Measurements from ENCODE around the gene ZBTB39. TPM values are rescaled to one million over a fixed set of nuclear protein-coding genes. Genes with fewer than 3 reads are reported as not detected.
A peak's percentile ranks its signal among the peaks of the same experiment; 100 is the strongest.
"Not testable (repeated sequence)": the region's sequence is repeated elsewhere in the genome, so short reads cannot be mapped to it uniquely, and the experiment has no call there.

Gene ZBTB39
- total and polyA plus RNA-seq, 10 donors, result 1.7 to 15.7 (median 10.8) TPM

- intact Hi-C loops (cut with DNase I; ENCODE audit: low total_unique reads), result loop anchor here (5.0 kb wide), 1 partner anchor 150 kb away; no protein-coding TSS in a partner anchor
- no peak for TF ChIP-seq POLR2A (IDR thresholded peaks at IDR 0.05)
- no peak for TF ChIP-seq POLR2AphosphoS5 (IDR thresholded peaks at IDR 0.05)
- no peak for TF ChIP-seq CTCF (IDR thresholded peaks at IDR 0.05 in 8 of 11, conservative IDR thresholded peaks at IDR 0.05 in 3 of 11)
- peak overlapping the region in 1 of 8 donors; percentile 39 for H3K4me3 ChIP-seq
Measured at GRCh38 chr12:56987011-56987410, 19.3 kb downstream of the ZBTB39 start.

GRCh38 chr12:56985714-56986113, 20.6 kb downstream of the ZBTB39 start:
- WGBS, 5 donors, result 67 to 89% (median 81%) methylated on average over 2 to 5 of the region's 6 CpGs
- H3K27ac ChIP-seq; H3K36me3 ChIP-seq; H3K27me3 ChIP-seq (replicated peaks in 1 of 7); DNase-seq; H3K9me3 ChIP-seq; H3K4me3 ChIP-seq: not testable (repeated sequence)
- intact Hi-C loops (cut with DNase I; ENCODE audit: low total_unique reads), result loop anchor here (5.0 kb wide), 1 partner anchor 148 kb away; no protein-coding TSS in a partner anchor
- H3K4me1 ChIP-seq, result peaks cover 8 to 37% (median 26%) of the 10 kb centered on the region in 6 donors

More at GRCh38 chr12:56987011-56987410, 19.3 kb downstream of the ZBTB39 start:
- peak overlapping the region in 3 of 8 donors; percentile 53 to 67 (median 67) for H3K27ac ChIP-seq
- no peaks in the 10 kb centered on the region for H3K27me3 ChIP-seq (replicated peaks in 1 of 7)
- no peaks in the 10 kb centered on the region for H3K36me3 ChIP-seq
- DNase-seq, result no peak
- peaks cover 17 to 50% (median 38%) of the 10 kb centered on the region in 6 donors for H3K4me1 ChIP-seq
- H3K9me3 ChIP-seq, result no peaks in the 10 kb centered on the region

GRCh38 chr12:56983386-56983785, 23.0 kb downstream of the ZBTB39 start:
- no peak for DNase-seq
- Histone ChIP-seq H3K36me3 (peaks cover 0 to 6% (median 0%) of the 10 kb centered on the region in 6 donors), H3K4me1 (peaks cover 8 to 15% (median 14%) of the 10 kb centered on the region in 6 donors), H3K9me3 (no peaks in the 10 kb centered on the region), H3K27ac (no peak overlapping the region), H3K4me3 (no peak overlapping the region), H3K27me3 (replicated peaks in 1 of 7) (no peaks in the 10 kb centered on the region)
- WGBS, 5 donors, result 74 to 97% (median 94%) methylated on average over 4 of the region's 4 CpGs
- intact Hi-C loops (cut with DNase I; ENCODE audit: low total_unique reads), result no loop called here
- TF ChIP-seq CTCF (IDR thresholded peaks at IDR 0.05 in 8 of 11, conservative IDR thresholded peaks at IDR 0.05 in 3 of 11) (no peak), POLR2A (IDR thresholded peaks at IDR 0.05) (no peak)

GRCh38 chr12:56982578-56983236, 23.6 kb downstream of the ZBTB39 start:
- H3K36me3 ChIP-seq; H3K9me3 ChIP-seq; DNase-seq; H3K4me3 ChIP-seq; H3K27me3 ChIP-seq (replicated peaks in 1 of 7); intact Hi-C loops (cut with DNase I; ENCODE audit: low total_unique reads); H3K4me1 ChIP-seq; H3K27ac ChIP-seq: not testable (repeated sequence)
- 70 to 92% (median 86%) methylated on average over 2 to 3 of the region's 3 CpGs for WGBS, 5 donors

- no peak overlapping the region for H3K27ac ChIP-seq
- peaks cover 0 to 4% (median 0%) of the 10 kb centered on the region in 8 donors for H3K9me3 ChIP-seq
- peaks cover 0 to 6% (median 0%) of the 10 kb centered on the region in 6 donors for H3K36me3 ChIP-seq
- no peak for DNase-seq
- no peaks in the 10 kb centered on the region for H3K4me1 ChIP-seq
- no peak for TF ChIP-seq CTCF (IDR thresholded peaks at IDR 0.05 in 8 of 11, conservative IDR thresholded peaks at IDR 0.05 in 3 of 11)
- no peak for TF ChIP-seq POLR2AphosphoS5 (IDR thresholded peaks at IDR 0.05)
- no peak for TF ChIP-seq POLR2A (IDR thresholded peaks at IDR 0.05)
- whole genome bisulfite sequencing, 5 donors, result 89 to 99% (median 91%) methylated on average over 4 of the region's 4 CpGs
- intact Hi-C loops (cut with DNase I; ENCODE audit: low total_unique reads), result no loop called here
- H3K27me3 ChIP-seq (replicated peaks in 1 of 7), result no peaks in the 10 kb centered on the region
- no peak overlapping the region for H3K4me3 ChIP-seq
Measured at GRCh38 chr12:56980941-56981530, 25.3 kb downstream of the ZBTB39 start.

Measured in spleen (tissue), 11 donors.